Neuron (in vitro differentiated cells): ENCODE data around the gene MUSK.
"Not testable (repeated sequence)": the region's sequence is repeated elsewhere in the genome, so short reads cannot be mapped to it uniquely, and the experiment has no call there.

ENCODE experiments used
- H2AFZ ChIP-seq: one replicate; pipeline ENCODE4 v1.6.1; 2013; ENCODE audit warnings: low read depth, mild to moderate bottlenecking, inconsistent platforms, low read length, moderate library complexity
- H3K27me3 ChIP-seq: one replicate; pipeline ENCODE4 v1.6.1; 2013; ENCODE audit warnings: low read length; ENCODE audit not compliant: insufficient read depth
- H3K36me3 ChIP-seq: one replicate; pipeline ENCODE4 v1.6.1; 2013; ENCODE audit warnings: low read length; ENCODE audit not compliant: insufficient read depth
- H3K4me1 ChIP-seq: one replicate; pipeline ENCODE4 v1.6.1; 2013; ENCODE audit warnings: low read length; ENCODE audit not compliant: insufficient read depth
- H3K4me3 ChIP-seq: 2 replicates; pipeline ENCODE4 v1.5.1; 2013; ENCODE audit warnings: mild to moderate bottlenecking, low read length, moderate library complexity
- H3K9me3 ChIP-seq: one replicate; pipeline ENCODE4 v1.6.1; 2013; ENCODE audit warnings: low read length

MUSK gene

DNA sequence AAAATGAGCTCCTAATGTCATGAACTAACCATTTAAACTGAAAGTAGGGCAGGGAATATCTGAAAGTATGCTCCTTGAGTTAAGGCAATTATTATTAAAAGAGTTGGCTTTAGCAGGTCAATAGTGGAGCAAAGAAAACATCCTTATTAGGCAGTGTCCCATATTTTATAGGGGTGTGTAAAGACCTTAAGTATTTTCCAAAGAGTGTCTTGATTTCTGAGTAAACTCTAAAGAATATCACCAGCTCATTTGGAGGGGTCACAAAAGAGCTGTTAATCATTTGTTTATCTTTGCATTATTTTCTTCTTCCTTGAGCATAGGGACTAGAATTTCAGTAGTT is 109.3 kb downstream of the MUSK start:
- Histone ChIP-seq H3K36me3 (no peaks in the 10 kb centered on the region), H3K4me1 (peaks cover 12% of the 10 kb centered on the region), H3K4me3 (no peak overlapping the region), H3K27me3 (no peaks in the 10 kb centered on the region), H3K9me3 (no peaks in the 10 kb centered on the region), H2AFZ (no peak overlapping the region)

DNA sequence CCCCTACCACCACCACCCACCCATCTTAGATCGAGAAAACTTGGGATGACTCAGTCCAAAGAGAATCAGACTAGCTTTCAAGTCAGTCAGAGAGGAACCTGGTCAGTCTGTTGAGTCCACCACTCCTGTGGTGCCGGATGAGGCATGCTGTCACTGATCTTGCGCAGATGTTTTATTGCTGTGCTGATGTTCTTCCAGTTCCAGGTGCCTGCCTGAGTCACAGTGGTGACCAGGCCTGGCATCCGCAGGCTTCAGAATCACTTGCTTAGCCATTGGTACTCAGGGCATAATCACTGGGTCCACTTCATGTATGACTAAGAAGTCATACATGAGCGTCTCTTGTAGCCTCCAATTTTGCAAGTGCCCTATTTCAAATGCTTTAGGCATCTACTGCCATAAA is 114.1 kb downstream of the MUSK start:
- no peaks in the 10 kb centered on the region for H3K36me3 ChIP-seq
- H3K4me1 ChIP-seq = peaks cover 4% of the 10 kb centered on the region
- no peak overlapping the region for H3K4me3 ChIP-seq
- H2AFZ ChIP-seq = no peak overlapping the region
- no peaks in the 10 kb centered on the region for H3K9me3 ChIP-seq
- H3K27me3 ChIP-seq = no peaks in the 10 kb centered on the region

DNA sequence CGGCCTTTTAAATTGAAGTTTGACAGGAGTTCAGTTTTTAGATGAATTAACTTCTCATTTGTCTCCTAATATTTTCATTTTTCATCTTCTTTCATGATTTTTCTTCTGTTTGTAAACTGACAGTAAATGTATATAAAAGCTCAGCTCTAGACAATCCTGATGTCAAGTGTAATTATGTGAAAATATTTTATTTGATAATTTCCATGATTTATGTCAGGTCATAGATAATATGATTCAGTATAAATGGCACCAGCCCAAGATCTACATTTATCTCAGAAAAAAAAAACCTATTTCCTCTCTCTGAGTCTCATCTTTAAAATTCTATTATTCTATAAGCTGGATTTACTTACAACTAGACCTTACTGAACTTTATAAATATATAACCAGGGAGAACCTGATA is 115.7 kb downstream of the MUSK start:
- Histone ChIP-seq H3K4me3 (no peak overlapping the region), H3K9me3 (no peaks in the 10 kb centered on the region), H2AFZ (no peak overlapping the region), H3K27me3 (no peaks in the 10 kb centered on the region), H3K4me1 (no peaks in the 10 kb centered on the region), H3K36me3 (no peaks in the 10 kb centered on the region)

DNA sequence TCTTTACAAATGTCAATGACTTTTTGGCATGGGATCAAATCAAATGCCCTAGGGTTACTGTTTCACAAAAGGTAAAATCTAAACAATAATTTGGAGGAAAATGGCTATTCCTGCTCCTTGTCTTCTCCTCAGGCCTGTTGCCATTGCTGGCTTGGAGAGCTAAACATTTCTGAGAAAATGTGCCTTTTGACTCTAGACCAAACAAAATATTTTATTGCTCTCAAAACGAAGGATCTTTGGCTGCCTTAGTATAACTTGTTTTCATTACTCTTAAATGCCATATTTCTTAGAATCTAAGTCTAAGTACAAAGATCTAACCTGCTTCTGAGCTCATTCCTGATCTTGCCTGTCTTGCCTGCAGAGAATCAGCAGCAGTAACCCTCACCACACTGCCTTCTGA is 116.6 kb downstream of the MUSK start:
- Histone ChIP-seq H2AFZ (no peak overlapping the region), H3K9me3 (no peaks in the 10 kb centered on the region), H3K4me1 (no peaks in the 10 kb centered on the region), H3K36me3 (no peaks in the 10 kb centered on the region), H3K4me3 (no peak overlapping the region), H3K27me3 (no peaks in the 10 kb centered on the region)

- not testable (repeated sequence) for H3K27me3 ChIP-seq, H3K36me3 ChIP-seq, H3K9me3 ChIP-seq, H2AFZ ChIP-seq, H3K4me1 ChIP-seq, H3K4me3 ChIP-seq
Observed at GRCh38 chr9:110788396-110788795, 119.8 kb downstream of the MUSK start.

DNA sequence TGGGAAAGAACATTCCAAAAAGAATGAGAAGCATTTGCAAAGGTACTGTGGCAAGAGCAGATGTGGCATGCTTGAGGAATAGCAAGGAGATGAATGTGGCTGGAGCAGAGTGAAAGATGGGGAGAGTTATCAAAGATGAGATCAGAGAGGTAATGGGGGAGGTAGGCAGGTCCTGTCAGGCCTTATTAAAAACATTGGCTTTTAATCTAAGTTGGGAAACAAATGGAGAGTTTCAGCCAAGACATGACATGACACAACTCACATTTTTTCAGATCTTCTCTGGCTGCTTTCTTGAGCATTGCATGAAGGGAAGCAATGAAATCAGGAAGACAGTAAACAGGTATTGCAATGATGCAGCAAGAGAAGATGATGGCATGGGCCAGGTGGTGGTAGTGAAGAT is 120.3 kb downstream of the MUSK start:
- H3K36me3 ChIP-seq = no peaks in the 10 kb centered on the region
- H3K27me3 ChIP-seq = no peaks in the 10 kb centered on the region
- no peak overlapping the region for H3K4me3 ChIP-seq
- H3K9me3 ChIP-seq = no peaks in the 10 kb centered on the region
- H2AFZ ChIP-seq = no peak overlapping the region
- no peaks in the 10 kb centered on the region for H3K4me1 ChIP-seq

- H3K27me3 ChIP-seq = no peaks in the 10 kb centered on the region
- H2AFZ ChIP-seq = no peak overlapping the region
- peaks cover 16% of the 10 kb centered on the region for H3K4me1 ChIP-seq
- no peak overlapping the region for H3K4me3 ChIP-seq
- no peaks in the 10 kb centered on the region for H3K9me3 ChIP-seq
- H3K36me3 ChIP-seq = no peaks in the 10 kb centered on the region
Observed at GRCh38 chr9:110797611-110798010, 129.0 kb downstream of the MUSK start.

GRCh38 chr9:110799396-110799795 is 130.8 kb downstream of the MUSK start:
- no peak overlapping the region for H2AFZ ChIP-seq
- peaks cover 24% of the 10 kb centered on the region for H3K4me1 ChIP-seq
- no peaks in the 10 kb centered on the region for H3K9me3 ChIP-seq
- no peaks in the 10 kb centered on the region for H3K36me3 ChIP-seq
- no peak overlapping the region for H3K4me3 ChIP-seq
- H3K27me3 ChIP-seq = no peaks in the 10 kb centered on the region

- H3K4me1 ChIP-seq = peaks cover 24% of the 10 kb centered on the region
Observed at GRCh38 chr9:110801426-110801825, 132.8 kb downstream of the MUSK start.

DNA sequence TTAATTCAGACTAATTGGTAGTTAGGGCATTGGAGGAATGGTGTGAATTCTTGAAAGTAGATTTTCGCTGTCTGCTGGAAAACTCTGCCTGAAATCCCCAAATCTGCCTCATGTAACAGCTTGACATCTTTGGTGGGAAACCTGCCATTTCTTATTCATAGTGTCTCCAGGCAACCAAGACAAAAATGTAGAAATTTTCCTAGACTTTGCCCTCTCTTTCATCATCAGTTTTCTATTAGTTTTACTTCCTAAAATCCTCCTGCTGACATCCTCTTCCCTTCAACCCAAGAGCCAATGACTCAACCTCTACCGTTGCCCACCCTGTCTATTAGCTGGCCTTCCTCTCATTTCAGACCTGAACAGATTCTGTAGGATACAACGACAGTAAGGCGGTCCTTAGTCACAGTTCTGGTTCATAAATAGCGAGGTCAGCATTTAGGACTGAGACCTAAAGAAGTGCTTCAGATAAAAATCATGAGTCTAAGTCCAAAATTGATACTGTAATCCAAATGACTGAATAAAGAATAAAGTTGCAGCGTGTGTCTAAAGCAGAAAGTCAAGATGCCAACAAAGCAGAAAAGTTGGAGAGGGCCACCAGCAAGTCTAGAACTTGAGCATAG is 133.9 kb downstream of the MUSK start:
- Histone ChIP-seq H3K4me1 (peaks cover 24% of the 10 kb centered on the region), H2AFZ (peak overlapping the region; percentile 80), H3K4me3 (peak overlapping the region; percentile 10), H3K9me3 (no peaks in the 10 kb centered on the region), H3K27me3 (no peaks in the 10 kb centered on the region), H3K36me3 (no peaks in the 10 kb centered on the region)

More at GRCh38 chr9:110801426-110801825, 132.8 kb downstream of the MUSK start:
- Histone ChIP-seq H3K36me3 (no peaks in the 10 kb centered on the region), H2AFZ (peak overlapping the region; percentile 5), H3K27me3 (no peaks in the 10 kb centered on the region), H3K9me3 (no peaks in the 10 kb centered on the region), H3K4me3 (no peak overlapping the region)

- no peaks in the 10 kb centered on the region for H3K27me3 ChIP-seq
- H3K4me3 ChIP-seq = no peak overlapping the region
- H3K36me3 ChIP-seq = no peaks in the 10 kb centered on the region
- no peaks in the 10 kb centered on the region for H3K9me3 ChIP-seq
- H2AFZ ChIP-seq = no peak overlapping the region
- peaks cover 3% of the 10 kb centered on the region for H3K4me1 ChIP-seq
Observed at GRCh38 chr9:110807956-110808598, 139.5 kb downstream of the MUSK start.

- no peaks in the 10 kb centered on the region for H3K36me3 ChIP-seq
Observed at GRCh38 chr9:110808599-110808980, 140.0 kb downstream of the MUSK start.

DNA sequence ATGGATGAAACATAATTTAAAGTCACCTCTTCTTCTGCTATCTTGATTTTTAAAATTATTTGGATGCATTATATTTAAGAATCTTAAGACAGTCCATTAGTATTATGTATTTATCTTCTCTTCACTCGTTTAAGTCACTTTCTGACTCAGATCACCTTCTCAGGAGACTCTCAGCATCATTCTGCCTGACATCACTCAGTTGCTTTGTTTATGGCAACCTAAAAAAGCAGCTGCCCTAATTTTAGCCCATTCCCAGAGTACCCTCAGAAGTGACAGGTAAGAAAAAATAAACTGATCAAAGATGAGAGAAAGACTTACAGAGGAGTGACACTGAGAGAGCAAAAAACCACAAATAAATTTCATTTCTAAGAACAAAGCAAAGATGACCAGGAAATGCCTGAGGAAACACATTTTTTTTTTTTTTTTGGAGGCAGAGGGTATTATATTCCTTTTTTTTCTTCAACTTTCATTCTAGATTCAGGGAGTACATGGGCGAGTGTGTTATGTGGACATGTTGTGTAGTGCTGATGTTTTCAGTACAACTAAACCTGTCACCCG is 140.5 kb downstream of the MUSK start:
- Histone ChIP-seq H3K9me3 (no peaks in the 10 kb centered on the region), H3K4me1 (no peaks in the 10 kb centered on the region), H2AFZ (no peak overlapping the region), H3K36me3 (no peaks in the 10 kb centered on the region), H3K4me3 (no peak overlapping the region), H3K27me3 (no peaks in the 10 kb centered on the region)

More at GRCh38 chr9:110808599-110808980, 140.0 kb downstream of the MUSK start:
- Histone ChIP-seq H3K27me3 (no peaks in the 10 kb centered on the region), H2AFZ (no peak overlapping the region), H3K4me3 (no peak overlapping the region), H3K4me1 (no peaks in the 10 kb centered on the region), H3K9me3 (no peaks in the 10 kb centered on the region)
